A549 (cell line): Measurements from ENCODE around the gene ATAD2B. TPM values are rescaled to one million over a fixed set of nuclear protein-coding genes. Genes with fewer than 3 reads are reported as not detected.

Source experiments
- ATAC-seq, 2 experiments: fragments of 200-7000 bp in 1 of 2; fragments of >200 bp in 1 of 2; cut with Nextera tagmentation in 1 of 2; cut with Tn5 transposase in 1 of 2; 3 replicates each; pipeline versions ENCODE4 v1.8.0 to v1.9.1; 2018 to 2020; ENCODE audit warnings: mild to moderate bottlenecking in 1 of 2, moderate library complexity in 1 of 2
- CTCF ChIA-PET: fragments of 300-600 bp; sonication (Branson Sonifier 250); formaldehyde crosslinking; extraction: SDS; loops from one replicate; lab custom pipeline; 2021; ENCODE audit warnings: antibody characterized with exemption, inconsistent platforms; lab: Yijun Ruan, JAX
- POLR2A ChIA-PET: fragments of 350-600 bp; formaldehyde crosslinking; extraction: SDS; loops from one replicate; lab custom pipeline; 2021; ENCODE audit warnings: antibody characterized with exemption, inconsistent platforms; lab: Yijun Ruan, JAX
- DNase-seq, 2 experiments: peaks; one replicate each; pipeline versions ENCODE4 v3.0.0 to v3.0.0-alpha.2; 2011 to 2016; ENCODE audit warnings: low read depth in 1 of 2, low spot score in 1 of 2
- FAIRE-seq: peaks from 2 replicates; lab custom pipeline; 2011; peaks lifted over from hg19 to GRCh38; lab: Jason Lieb, UNC
- H3K27ac ChIP-seq, 2 experiments: fragments of >200 bp; sonication (Bioruptor Twin); formaldehyde crosslinking; 3 replicates each; pipeline ENCODE4 v1.5.1; 2016 to 2017
- H3K4me1 ChIP-seq: fragments of >200 bp; sonication (Bioruptor Twin); formaldehyde crosslinking; 3 replicates; pipeline ENCODE4 v1.6.1; 2016
- H3K4me2 ChIP-seq: fragments of >200 bp; sonication (Bioruptor Twin); formaldehyde crosslinking; 3 replicates; pipeline ENCODE4 v1.6.1; 2016
- H3K4me3 ChIP-seq: fragments of >200 bp; sonication (Bioruptor Twin); formaldehyde crosslinking; 3 replicates; pipeline ENCODE4 v1.5.1; 2016
- H3K9me3 ChIP-seq: fragments of >200 bp; sonication (Bioruptor Twin); formaldehyde crosslinking; 3 replicates; pipeline ENCODE4 v1.6.1; 2016
- CBX2 ChIP-seq: fragments of 200-600 bp; sonication (generic); IDR thresholded peaks from 2 replicates; pipeline ENCODE4 v1.6.1; 2016; ENCODE audit warnings: low read depth, mild to moderate bottlenecking, borderline replicate concordance
- CEBPB ChIP-seq, 2 experiments: fragments of >200 bp in 1 of 2; sonication (Bioruptor Twin) in 1 of 2; formaldehyde crosslinking in 1 of 2; IDR thresholded peaks; 2 replicates each; pipeline ENCODE4 v1.6.1; 2012 to 2016
- EHF ChIP-seq: fragments of 250-450 bp; sonication (Bioruptor Pico); IDR thresholded peaks from 2 replicates; pipeline ENCODE4 v1.5.0; 2020; ENCODE audit warnings: mild to moderate bottlenecking
- EP300 ChIP-seq, 2 experiments: fragments of >200 bp; sonication (Bioruptor Twin); formaldehyde crosslinking; IDR thresholded peaks; 2 replicates in 1 of 2; 3 replicates in 1 of 2; pipeline ENCODE4 v1.6.1; 2016 to 2017
- FOSL2 ChIP-seq, 2 experiments: fragments of 450-650 bp in 1 of 2; fragments of >200 bp in 1 of 2; sonication (Bioruptor Twin) in 1 of 2; formaldehyde crosslinking; IDR thresholded peaks; 2 replicates each; pipeline versions ENCODE4 v1.5.0 to v1.6.1; 2016 to 2020; ENCODE audit warnings: mild to moderate bottlenecking in 1 of 2, moderate library complexity in 1 of 2
- GATA3 ChIP-seq: IDR thresholded peaks from 2 replicates; pipeline ENCODE4 v1.6.1; 2012; ENCODE audit warnings: borderline replicate concordance
- HOXB13 ChIP-seq: fragments of 250-450 bp; sonication (Bioruptor Pico); IDR thresholded peaks from 2 replicates; pipeline ENCODE4 v1.5.0; 2020; ENCODE audit warnings: low read depth, mild to moderate bottlenecking, moderate library complexity
- NFE2L2 ChIP-seq: fragments of 150-350 bp; conservative IDR thresholded peaks from 2 replicates; pipeline ENCODE4 v1.6.1; 2014; ENCODE audit warnings: low read length
- POLR2AphosphoS2 ChIP-seq: conservative IDR thresholded peaks from 2 replicates; pipeline ENCODE4 v1.6.1; 2012; ENCODE audit warnings: low read length, improper control_type of control experiment, inconsistent platforms
- RARB ChIP-seq: fragments of 250-450 bp; sonication (Bioruptor Pico); IDR thresholded peaks from 2 replicates; pipeline ENCODE4 v1.8.0; 2021; ENCODE audit warnings: mild to moderate bottlenecking, moderate library complexity
- SMC3 ChIP-seq: fragments of >200 bp; sonication (Bioruptor Twin); formaldehyde crosslinking; IDR thresholded peaks from 3 replicates; pipeline ENCODE4 v1.6.1; 2018; ENCODE audit warnings: inconsistent platforms
- SREBF2 ChIP-seq: fragments of 450-650 bp; IDR thresholded peaks from 2 replicates; pipeline ENCODE4 v1.6.1; 2014; ENCODE audit warnings: mild to moderate bottlenecking, moderate library complexity
- WGBS: methylation state at CpG from one replicate; pipeline ENCODE4 v1.1.6; 2017; ENCODE audit errors: missing lambda C conversion rate; 5-methylcytosine and 5-hydroxymethylcytosine counted together
- polyA plus RNA-seq, 4 experiments: library from polyadenylated mRNA; depleted of rRNA in 3 of 4; stranded (reverse); fragments of >200 nt; fragmentation: RNase III in 1 of 4; extraction: RNeasy Plus Mini Kit Qiagen cat#74134 plus additional on column Dnase treatment in 1 of 4; gene quantifications; 2 replicates in 3 of 4; 3 replicates in 1 of 4; pipeline ENCODE4 v1.2.3, GENCODE V29; 2011 to 2017
- TF ChIP-seq, protein P1 (sequence below): IDR thresholded peaks from 2 replicates; pipeline ENCODE4 v1.6.1; 2012
- TF ChIP-seq, protein P2 (sequence below): fragments of 150-350 bp; IDR thresholded peaks from 2 replicates; pipeline ENCODE4 v1.6.1; 2014; ENCODE audit warnings: low read depth, mild to moderate bottlenecking, low read length

ATAD2B gene
- polyA plus RNA-seq, 2 of the 4 experiments (the other 2 are of a cell fraction) = 5.4 to 13.1 TPM

DNA sequence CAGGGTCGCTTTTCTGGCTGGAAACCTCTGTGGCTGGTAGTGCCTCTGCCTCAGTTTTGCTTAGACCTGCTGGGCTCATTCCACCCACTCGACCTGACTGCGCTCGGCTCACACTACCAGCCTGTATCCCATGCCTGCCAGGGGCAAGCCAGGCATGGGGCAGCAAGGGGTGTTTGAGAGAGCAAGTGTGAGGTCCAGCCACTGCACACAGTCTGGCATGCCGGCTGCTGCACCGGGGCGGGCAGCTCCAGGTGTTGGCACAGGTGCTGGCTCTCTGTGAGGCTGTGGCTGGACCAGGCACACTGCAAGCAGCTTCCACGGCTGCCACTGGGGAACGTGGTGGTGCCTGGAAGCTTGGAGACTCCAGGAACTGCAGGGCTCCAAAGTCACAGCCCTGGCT is 90.9 kb downstream of the ATAD2B start:
- ChIA-PET CTCF (interaction anchor here (0.8 to 3.7 kb wide), 7 partner anchors 9 to 248 kb away, joined by 3 to 32 read pairs (median 5); partner anchors contain the start of genes ATAD2B and TP53I3), POLR2A (no interaction called here)
- WGBS = 94% methylated on average over 9 of the region's 9 CpGs
- Histone ChIP-seq H3K4me2 (no peak overlapping the region), H3K4me1 (no peaks in the 10 kb centered on the region), H3K27ac (no peak overlapping the region), H3K9me3 (no peaks in the 10 kb centered on the region), H3K4me3 (no peak overlapping the region)
- no peak for FAIRE-seq
- no peak for DNase-seq
- ATAC-seq = peak; percentile 34 to 52; a peak in 3 of 6 replicates
- TF ChIP-seq GATA3 = no peak

DNA sequence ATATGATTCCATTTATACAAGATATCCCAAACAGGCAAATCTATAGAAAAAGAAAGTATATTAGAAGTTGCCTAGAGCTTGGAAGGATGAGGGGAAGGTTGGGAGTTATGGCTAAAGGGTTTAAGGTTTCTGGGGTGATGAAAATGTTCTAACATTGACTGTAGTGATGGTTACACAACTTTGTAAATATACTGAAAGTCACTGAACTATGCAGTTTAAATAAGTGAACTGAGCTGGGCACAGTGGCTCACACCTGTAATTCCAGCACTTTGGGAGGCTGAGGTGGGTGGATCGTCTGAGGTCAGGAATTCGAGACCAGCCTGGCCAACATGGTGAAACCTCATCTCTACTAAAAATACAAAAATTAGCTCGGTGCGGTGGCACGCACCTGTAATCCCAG is 91.5 kb downstream of the ATAD2B start:
- POLR2A ChIA-PET = no interaction called here
- Histone ChIP-seq H3K4me2 (no peak overlapping the region), H3K4me1 (no peaks in the 10 kb centered on the region), H3K4me3 (no peak overlapping the region), H3K9me3 (no peaks in the 10 kb centered on the region), H3K27ac (no peak overlapping the region)
- FAIRE-seq (no peak), DNase-seq (no peak), ATAC-seq (no peak)
- TF ChIP-seq FOSL2 (IDR thresholded peaks at IDR 0.05) = no peak
- no peak for TF ChIP-seq FOSL2 (CRISPR knock-in tag; IDR thresholded peaks at IDR 0.05)
- TF ChIP-seq POLR2AphosphoS2 = no peak
- TF ChIP-seq HOXB13 (CRISPR knock-in tag) = no peak
- no peak for TF ChIP-seq EP300 (IDR thresholded peaks at IDR 0.05)
- no peak for TF ChIP-seq SMC3
- TF ChIP-seq EHF (CRISPR knock-in tag) = no peak
- TF ChIP-seq RARB = no peak
- WGBS = 93% methylated on average over 5 of the region's 5 CpGs
- CTCF ChIA-PET = interaction anchor here (0.8 to 3.7 kb wide), 6 partner anchors 9 to 249 kb away, joined by 3 to 32 read pairs (median 6); partner anchors contain the start of genes ATAD2B and TP53I3

DNA sequence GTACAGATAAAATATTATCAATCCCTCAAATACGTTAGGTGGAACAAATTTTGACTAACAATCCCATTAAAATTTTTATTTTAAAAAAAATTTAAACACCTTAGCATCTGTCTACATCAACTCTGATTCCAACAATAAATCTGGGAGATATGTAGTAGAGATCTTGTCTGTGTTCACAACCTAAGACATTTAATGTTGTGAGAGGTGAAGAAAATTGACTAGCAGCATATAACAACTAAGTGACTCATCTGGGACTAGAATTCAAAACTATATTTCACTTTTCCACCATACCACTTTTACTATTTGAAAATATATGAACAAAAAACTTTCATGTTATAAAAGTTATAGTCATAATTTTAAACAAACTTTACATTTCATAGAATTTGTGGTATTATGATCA is 97.9 kb downstream of the ATAD2B start:
- peak overlapping the region; percentile 58 for H3K4me2 ChIP-seq
- CTCF ChIA-PET = interaction anchor here (0.9 to 7.2 kb wide), 2 partner anchors 8 to 98 kb away, joined by 3 to 57 read pairs; partner anchors contain the start of gene ATAD2B

DNA sequence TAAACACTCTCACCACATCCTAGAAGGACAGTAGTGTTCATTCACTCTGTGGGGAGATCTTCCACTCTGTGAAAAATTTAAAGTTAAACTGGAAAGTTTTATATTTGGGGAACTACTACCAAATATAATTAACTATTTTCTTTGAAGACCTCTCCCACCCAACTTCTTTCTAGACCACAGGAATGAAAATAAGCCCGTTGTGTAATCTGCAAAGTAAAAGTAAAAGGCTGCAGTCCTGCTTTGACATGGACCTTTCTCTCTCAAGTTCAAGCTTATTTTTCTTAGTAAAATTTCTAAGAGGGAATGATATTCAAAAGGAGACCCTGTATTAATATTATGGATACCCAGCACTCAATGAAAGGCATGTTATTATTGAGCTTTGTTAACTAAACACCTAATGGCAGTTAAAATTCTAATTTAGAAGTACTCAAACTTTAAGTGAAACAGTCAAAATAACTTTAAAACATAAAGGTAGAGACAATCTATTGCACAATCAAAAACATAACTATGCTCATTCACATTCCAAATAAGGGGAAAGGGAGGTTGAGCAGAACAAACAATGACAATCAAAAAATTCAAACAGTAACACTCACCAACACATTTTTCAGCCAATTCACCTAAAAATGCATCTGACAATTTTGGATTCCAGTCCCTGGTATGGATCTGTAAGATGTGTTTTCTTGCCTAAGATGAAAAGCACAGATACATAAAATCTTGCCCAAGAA is 98.5 kb downstream of the ATAD2B start:
- Histone ChIP-seq H3K4me3 (no peak overlapping the region), H3K4me1 (peaks cover 27% of the 10 kb centered on the region), H3K9me3 (no peaks in the 10 kb centered on the region), H3K4me2 (peak overlapping the region; percentile 58), H3K27ac (peak overlapping the region in 1 of 2 experiments; percentile 49; a peak in 3 of 6 replicates)
- 60% methylated on average over 1 of the region's 1 CpG for WGBS
- no peak for FAIRE-seq
- peak in 1 of 2 experiments; percentile 12 for DNase-seq
- ChIA-PET CTCF (interaction anchor here (0.9 to 7.2 kb wide), 2 partner anchors 8 to 98 kb away, joined by 3 to 57 read pairs; partner anchors contain the start of gene ATAD2B), POLR2A (no interaction called here)
- ATAC-seq = no peak
- peak; percentile 72 to 83; a peak in 3 of 4 replicates for TF ChIP-seq CEBPB (IDR thresholded peaks at IDR 0.05)
- TF ChIP-seq, protein P1, sequence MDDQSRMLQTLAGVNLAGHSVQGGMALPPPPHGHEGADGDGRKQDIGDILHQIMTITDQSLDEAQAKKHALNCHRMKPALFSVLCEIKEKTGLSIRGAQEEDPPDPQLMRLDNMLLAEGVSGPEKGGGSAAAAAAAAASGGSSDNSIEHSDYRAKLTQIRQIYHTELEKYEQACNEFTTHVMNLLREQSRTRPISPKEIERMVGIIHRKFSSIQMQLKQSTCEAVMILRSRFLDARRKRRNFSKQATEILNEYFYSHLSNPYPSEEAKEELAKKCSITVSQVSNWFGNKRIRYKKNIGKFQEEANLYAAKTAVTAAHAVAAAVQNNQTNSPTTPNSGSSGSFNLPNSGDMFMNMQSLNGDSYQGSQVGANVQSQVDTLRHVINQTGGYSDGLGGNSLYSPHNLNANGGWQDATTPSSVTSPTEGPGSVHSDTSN = no peak

More for the DNA sequence above, 97.9 kb downstream of the ATAD2B start:
- peaks cover 27% of the 10 kb centered on the region for H3K4me1 ChIP-seq
- FAIRE-seq (no peak), ATAC-seq (no peak), DNase-seq (no peak)
- H3K4me3 ChIP-seq = no peak overlapping the region
- TF ChIP-seq NFE2L2 (no peak), CBX2 (no peak), RARB (no peak), FOSL2 (IDR thresholded peaks at IDR 0.05) (no peak), FOSL2 (CRISPR knock-in tag; IDR thresholded peaks at IDR 0.05) (0 out of 2 replicates have a peak, but pooled peaks have one; percentile 5), SREBF2 (no peak), EHF (CRISPR knock-in tag) (no peak)
- TF ChIP-seq, protein P2, sequence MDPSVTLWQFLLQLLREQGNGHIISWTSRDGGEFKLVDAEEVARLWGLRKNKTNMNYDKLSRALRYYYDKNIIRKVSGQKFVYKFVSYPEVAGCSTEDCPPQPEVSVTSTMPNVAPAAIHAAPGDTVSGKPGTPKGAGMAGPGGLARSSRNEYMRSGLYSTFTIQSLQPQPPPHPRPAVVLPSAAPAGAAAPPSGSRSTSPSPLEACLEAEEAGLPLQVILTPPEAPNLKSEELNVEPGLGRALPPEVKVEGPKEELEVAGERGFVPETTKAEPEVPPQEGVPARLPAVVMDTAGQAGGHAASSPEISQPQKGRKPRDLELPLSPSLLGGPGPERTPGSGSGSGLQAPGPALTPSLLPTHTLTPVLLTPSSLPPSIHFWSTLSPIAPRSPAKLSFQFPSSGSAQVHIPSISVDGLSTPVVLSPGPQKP = no peak
- POLR2A ChIA-PET = no interaction called here
- no peaks in the 10 kb centered on the region for H3K9me3 ChIP-seq
- H3K27ac ChIP-seq = peak overlapping the region in 1 of 2 experiments; percentile 49; a peak in 2 of 6 replicates
- WGBS = 67% methylated on average over 1 of the region's 1 CpG
